IMR-90 (cell line): ENCODE data around the gene HSF2.

Experiments used
- CTCF ChIP-seq: conservative IDR thresholded peaks from 2 replicates; pipeline ENCODE4 v1.5.1; 2012; ENCODE audit warnings: mild to moderate bottlenecking, low read depth, low read length, improper control_type of control experiment
- ELK1 ChIP-seq: fragments of 150-350 bp; IDR thresholded peaks from 2 replicates; pipeline ENCODE4 v1.6.1; 2016; ENCODE audit warnings: low read depth, mild to moderate bottlenecking, low read length, moderate library complexity, borderline replicate concordance
- MAZ ChIP-seq: IDR thresholded peaks from 2 replicates; pipeline ENCODE4 v1.6.1; 2012; ENCODE audit warnings: low read depth, mild to moderate bottlenecking, low read length, improper control_type of control experiment, moderate library complexity, borderline replicate concordance
- MXI1 ChIP-seq: IDR thresholded peaks from 2 replicates; pipeline ENCODE4 v1.6.1; 2012; ENCODE audit warnings: low read depth, mild to moderate bottlenecking, low read length, moderate library complexity, borderline replicate concordance
- POLR2A ChIP-seq: IDR thresholded peaks from 2 replicates; pipeline ENCODE4 v1.6.1; 2012; ENCODE audit warnings: mild to moderate bottlenecking, low read depth, low read length
- RCOR1 ChIP-seq: IDR thresholded peaks from 2 replicates; pipeline ENCODE4 v1.6.1; 2012; ENCODE audit warnings: mild to moderate bottlenecking, low read length, improper control_type of control experiment; ENCODE audit not compliant: insufficient replicate concordance
- RFX5 ChIP-seq: IDR thresholded peaks from 2 replicates; pipeline ENCODE4 v1.8.0; 2012; ENCODE audit warnings: low read depth, mild to moderate bottlenecking, low read length, moderate library complexity

GRCh38 chr6:122422003-122422402 lies 22.6 kb downstream of the HSF2 start:
- TF ChIP-seq CTCF (no peak), POLR2A (no peak), MAZ (no peak), MXI1 (no peak), RCOR1 (no peak), ELK1 (no peak), RFX5 (no peak)
